ENCODE results near the gene PRKCE.

The PRKCE gene

DNA sequence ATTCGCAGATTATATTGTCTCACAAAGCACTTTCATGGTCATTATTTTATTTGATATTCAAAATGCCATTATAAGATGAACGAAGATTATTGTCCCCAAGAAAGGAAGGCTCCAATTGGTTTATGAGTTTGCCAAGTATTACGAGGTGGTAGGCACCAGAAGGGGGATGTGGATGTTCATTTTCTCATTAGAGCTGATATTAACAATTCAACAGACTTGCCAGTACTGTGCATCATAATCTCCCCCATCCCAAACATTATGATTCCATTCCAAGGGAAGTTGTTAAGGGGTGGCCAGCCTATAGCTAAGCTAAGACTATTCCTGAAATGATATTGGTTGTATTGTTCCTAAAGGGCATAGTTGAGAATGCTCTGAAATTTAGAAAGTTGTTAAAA, 257.7 kb downstream of the PRKCE start:
- no peak overlapping the region for H3K4me3 ChIP-seq
- no peak overlapping the region for H3K27ac ChIP-seq
- no peak for TF ChIP-seq CTCF (IDR thresholded peaks at IDR 0.05)
- no peaks in the 10 kb centered on the region for H3K27me3 ChIP-seq
- no peaks in the 10 kb centered on the region for H3K36me3 ChIP-seq
- intact Hi-C loops (cut with DNase I; ENCODE audit: low total_unique reads) = no loop called here
- no peaks in the 10 kb centered on the region for H3K9me3 ChIP-seq
- no peak for DNase-seq
- H3K4me1 ChIP-seq = peaks cover 0 to 15% (median 0%) of the 10 kb centered on the region in 4 donors

GRCh38 chr2:45909677-45910191, 258.3 kb downstream of the PRKCE start:
- DNase-seq = no peak
- Histone ChIP-seq H3K27me3 (no peaks in the 10 kb centered on the region), H3K4me1 (peaks cover 0 to 13% (median 0%) of the 10 kb centered on the region in 4 donors), H3K36me3 (no peaks in the 10 kb centered on the region), H3K27ac (no peak overlapping the region), H3K4me3 (no peak overlapping the region), H3K9me3 (no peaks in the 10 kb centered on the region)
- intact Hi-C loops (cut with DNase I; ENCODE audit: low total_unique reads) = no loop called here
- no peak for TF ChIP-seq CTCF (IDR thresholded peaks at IDR 0.05)

DNA sequence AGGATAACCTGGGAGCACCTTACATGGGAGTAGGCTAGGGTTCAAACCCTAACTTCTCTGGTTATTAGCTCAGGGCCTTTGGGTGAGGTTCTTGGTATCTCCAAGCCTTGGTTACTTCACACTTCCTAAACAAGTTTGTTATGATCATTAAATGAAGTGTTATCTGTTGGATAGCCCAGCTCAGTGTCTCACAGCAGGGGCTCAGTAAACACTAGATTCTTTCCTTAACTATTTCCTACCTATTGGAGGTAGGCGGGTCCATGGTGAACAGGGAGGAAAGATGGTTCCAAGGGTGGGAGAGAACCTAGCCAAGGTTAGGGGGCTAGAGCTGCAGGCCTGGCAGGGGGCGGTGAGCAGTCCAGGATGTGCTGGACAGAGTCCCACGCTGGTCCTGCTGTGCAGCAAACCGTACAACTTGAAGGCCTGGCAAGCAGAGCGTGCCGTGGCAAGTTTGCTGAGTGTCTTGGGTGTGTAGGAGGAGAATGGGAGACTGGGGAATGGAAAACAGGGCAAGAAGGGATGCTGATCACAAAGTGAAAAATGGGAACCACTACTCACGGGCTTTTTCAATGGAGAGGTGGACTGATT, 259.1 kb downstream of the PRKCE start:
- Histone ChIP-seq H3K36me3 (no peaks in the 10 kb centered on the region), H3K27ac (no peak overlapping the region), H3K4me3 (no peak overlapping the region), H3K4me1 (peaks cover 0 to 7% (median 0%) of the 10 kb centered on the region in 4 donors), H3K27me3 (no peaks in the 10 kb centered on the region), H3K9me3 (no peaks in the 10 kb centered on the region)
- no peak for TF ChIP-seq CTCF (IDR thresholded peaks at IDR 0.05)
- no peak for DNase-seq
- intact Hi-C loops (cut with DNase I; ENCODE audit: low total_unique reads) = no loop called here

- TF ChIP-seq CTCF (IDR thresholded peaks at IDR 0.05) = no peak
- no peak overlapping the region for H3K27ac ChIP-seq
Measured at GRCh38 chr2:45911538-45911937, 260.1 kb downstream of the PRKCE start.

DNA sequence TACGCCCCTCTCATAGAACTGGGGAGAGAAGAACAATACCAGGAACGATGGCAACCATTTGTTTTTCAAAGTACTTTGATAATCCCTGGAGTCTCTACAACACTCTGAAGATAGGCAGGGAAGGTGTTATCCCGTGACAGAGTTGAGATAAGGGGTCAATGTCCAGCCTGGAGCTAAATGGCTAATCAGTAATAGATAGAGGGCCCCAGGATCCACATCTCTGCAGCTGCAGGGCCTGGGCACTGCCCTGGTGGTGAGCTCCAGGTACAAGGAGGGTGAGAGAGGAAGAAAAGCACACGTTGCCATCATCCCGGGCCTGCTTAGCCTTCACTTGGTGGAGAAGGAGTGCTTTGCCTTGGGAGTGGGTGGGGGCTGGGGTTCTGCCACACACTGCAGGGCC, 260.6 kb downstream of the PRKCE start:
- Histone ChIP-seq H3K27me3 (no peaks in the 10 kb centered on the region), H3K9me3 (no peaks in the 10 kb centered on the region), H3K36me3 (no peaks in the 10 kb centered on the region), H3K27ac (no peak overlapping the region), H3K4me1 (peaks cover 0 to 7% (median 0%) of the 10 kb centered on the region in 4 donors), H3K4me3 (no peak overlapping the region)
- intact Hi-C loops (cut with DNase I; ENCODE audit: low total_unique reads) = no loop called here
- TF ChIP-seq CTCF (IDR thresholded peaks at IDR 0.05) = no peak
- DNase-seq = no peak

More at GRCh38 chr2:45911538-45911937, 260.1 kb downstream of the PRKCE start:
- Histone ChIP-seq H3K27me3 (no peaks in the 10 kb centered on the region), H3K9me3 (no peaks in the 10 kb centered on the region), H3K4me1 (peaks cover 0 to 7% (median 0%) of the 10 kb centered on the region in 4 donors), H3K36me3 (no peaks in the 10 kb centered on the region), H3K4me3 (no peak overlapping the region)
- intact Hi-C loops (cut with DNase I; ENCODE audit: low total_unique reads) = no loop called here
- no peak for DNase-seq
